HG03378 (cell line): Measurements from ENCODE around the gene PTEN.
"Not testable (repeated sequence)": the region's sequence is repeated elsewhere in the genome, so short reads cannot be mapped to it uniquely, and the experiment has no call there.

Experiments
- ATAC-seq: cut with Tn5 transposase; IDR thresholded peaks from one replicate; pipeline ENCODE4 v1.9.1; 2021; ENCODE audit warnings: mild to moderate bottlenecking, moderate library complexity; ENCODE audit not compliant: unreplicated experiment

PTEN gene

GRCh38 chr10:87863053-87863943 lies at the start of gene PTEN, which contains the start of gene KLLN:
Gene PTEN, plus strand, starts transcription at chr10:87863625. Its CDS starts 845 bp downstream, at chr10:87864470.
Gene KLLN, minus strand, starts transcription at chr10:87863533. Its CDS starts 1,046 bp downstream, at chr10:87862487.
- ATAC-seq: peak; percentile 26

GRCh38 chr10:87816163-87816897 lies 47.1 kb upstream of the PTEN start:
- no peak for ATAC-seq

GRCh38 chr10:87816898-87817608 lies 46.4 kb upstream of the PTEN start:
- no peak for ATAC-seq

GRCh38 chr10:87817609-87818504 lies 45.6 kb upstream of the PTEN start, which contains the start of gene ATAD1:
Gene ATAD1, minus strand, starts transcription at chr10:87818226. Its CDS starts 3,627 bp downstream, at chr10:87814599.
- ATAC-seq: peak; percentile 69

- peak; percentile 57 for ATAC-seq
Observed at GRCh38 chr10:87818505-87819288, 44.7 kb upstream of the PTEN start.

- no peak for ATAC-seq
Observed at GRCh38 chr10:87819289-87819585, 44.2 kb upstream of the PTEN start.

GRCh38 chr10:87826653-87827052 lies 36.8 kb upstream of the PTEN start:
- no peak for ATAC-seq

- no peak for ATAC-seq
Observed at GRCh38 chr10:87827681-87828080, 35.7 kb upstream of the PTEN start.

- ATAC-seq: not testable (repeated sequence)
Observed at GRCh38 chr10:87829051-87829450, 34.4 kb upstream of the PTEN start.

GRCh38 chr10:87829986-87830729 lies 33.3 kb upstream of the PTEN start:
- ATAC-seq: no peak

GRCh38 chr10:87836098-87836497 lies 27.3 kb upstream of the PTEN start:
- no peak for ATAC-seq

GRCh38 chr10:87837445-87837844 lies 26.0 kb upstream of the PTEN start:
- ATAC-seq: no peak

- ATAC-seq: no peak
Observed at GRCh38 chr10:87838650-87839049, 24.8 kb upstream of the PTEN start.

- ATAC-seq: no peak
Observed at GRCh38 chr10:87841186-87841585, 22.2 kb upstream of the PTEN start.

- no peak for ATAC-seq
Observed at GRCh38 chr10:87842220-87842641, 21.2 kb upstream of the PTEN start.

GRCh38 chr10:87842776-87843497 lies 20.5 kb upstream of the PTEN start:
- peak; percentile 47 for ATAC-seq

GRCh38 chr10:87843714-87844113 lies 19.7 kb upstream of the PTEN start:
- no peak for ATAC-seq
